Pons (tissue), 1 donor: ENCODE data around the gene PAQR5.
A peak's percentile ranks its signal among the peaks of the same experiment; 100 is the strongest.
"Not testable (repeated sequence)": the region's sequence is repeated elsewhere in the genome, so short reads cannot be mapped to it uniquely, and the experiment has no call there.

Experiments
- DNase-seq: peaks from one replicate; pipeline ENCODE4 v3.0.0-alpha.2; 2016; ENCODE audit warnings: low spot score

Gene PAQR5

GRCh38 chr15:69424001-69424400 is 125.3 kb downstream of the PAQR5 start:
- no peak for DNase-seq

- DNase-seq, result no peak
Observed at GRCh38 chr15:69424748-69425413, 126.2 kb downstream of the PAQR5 start.

- DNase-seq, result no peak
Observed at GRCh38 chr15:69433831-69434230, 135.1 kb downstream of the PAQR5 start.

- DNase-seq, result no peak
Observed at GRCh38 chr15:69434238-69434637, 135.5 kb downstream of the PAQR5 start.

- DNase-seq, result no peak
Observed at GRCh38 chr15:69434679-69435078, 136.0 kb downstream of the PAQR5 start.

- no peak for DNase-seq
Observed at GRCh38 chr15:69435985-69436384, 137.3 kb downstream of the PAQR5 start.

GRCh38 chr15:69436951-69437350 is 138.2 kb downstream of the PAQR5 start:
- DNase-seq, result no peak

- no peak for DNase-seq
Observed at GRCh38 chr15:69439623-69440022, 140.9 kb downstream of the PAQR5 start.

GRCh38 chr15:69443032-69443611 is 144.4 kb downstream of the PAQR5 start:
- DNase-seq, result no peak

GRCh38 chr15:69444686-69445085 is 146.0 kb downstream of the PAQR5 start:
- no peak for DNase-seq

- DNase-seq, result no peak
Observed at GRCh38 chr15:69446953-69447352, 148.2 kb downstream of the PAQR5 start.

GRCh38 chr15:69450221-69450620 is 151.5 kb downstream of the PAQR5 start:
- not testable (repeated sequence) for DNase-seq

GRCh38 chr15:69450968-69451695 is 152.4 kb downstream of the PAQR5 start:
- DNase-seq, result no peak

- DNase-seq, result no peak
Observed at GRCh38 chr15:69451951-69452691, 153.4 kb downstream of the PAQR5 start.

GRCh38 chr15:69452692-69453521 is 154.2 kb downstream of the PAQR5 start, which contains the start of gene RPLP1:
RPLP1 (plus strand) TSS chr15:69452818; CDS start chr15:69452949, 131 bp downstream.
- peak; percentile 97 for DNase-seq

GRCh38 chr15:69454953-69455352 is 156.2 kb downstream of the PAQR5 start:
- no peak for DNase-seq

GRCh38 chr15:69456208-69457166 is 157.8 kb downstream of the PAQR5 start:
- DNase-seq, result no peak
